Karpas-422 (cell line): ENCODE measurements around the gene CHRM1. TPM values are rescaled to one million over a fixed set of nuclear protein-coding genes. Genes with fewer than 3 reads are reported as not detected.

Experiments used
- DNase-seq: peaks from one replicate; pipeline ENCODE4 v3.0.0-alpha.2; 2015
- H2AFZ ChIP-seq: fragments of 200-600 bp; sonication (generic); 2 replicates; pipeline ENCODE4 v1.6.1; 2014; ENCODE audit warnings: antibody characterized with exemption, low read length, mixed read lengths
- H3K27ac ChIP-seq: fragments of 200-600 bp; sonication (generic); 2 replicates; pipeline ENCODE4 v1.5.1; 2014; ENCODE audit warnings: mild to moderate bottlenecking, low read length, moderate library complexity
- H3K27me3 ChIP-seq: fragments of 200-600 bp; sonication (generic); 2 replicates; pipeline ENCODE4 v1.6.1; 2014; ENCODE audit warnings: low read length, mixed read lengths
- H3K36me3 ChIP-seq: fragments of 200-600 bp; sonication (generic); 2 replicates; pipeline ENCODE4 v1.6.1; 2014; ENCODE audit warnings: low read length, mixed read lengths; ENCODE audit not compliant: insufficient read depth
- H3K4me1 ChIP-seq: fragments of 200-600 bp; sonication (generic); 2 replicates; pipeline ENCODE4 v1.6.1; 2014; ENCODE audit warnings: mild to moderate bottlenecking, low read length, mixed read lengths
- H3K4me2 ChIP-seq: fragments of 200-600 bp; sonication (generic); 2 replicates; pipeline ENCODE4 v1.6.1; 2014; ENCODE audit warnings: low read length, low read depth, mild to moderate bottlenecking; ENCODE audit not compliant: poor library complexity, severe bottlenecking
- H3K4me3 ChIP-seq: fragments of 200-600 bp; sonication (generic); 2 replicates; pipeline ENCODE4 v1.5.1; 2014; ENCODE audit warnings: mild to moderate bottlenecking, antibody characterized with exemption, low read length, mixed read lengths
- H3K79me2 ChIP-seq: fragments of 200-600 bp; sonication (generic); 2 replicates; pipeline ENCODE4 v1.6.1; 2014; ENCODE audit warnings: mild to moderate bottlenecking, low read length, mixed read lengths
- H3K9ac ChIP-seq: fragments of 200-600 bp; sonication (generic); 2 replicates; pipeline ENCODE4 v1.6.0; 2014; ENCODE audit warnings: low read length
- H3K9me2 ChIP-seq: fragments of 200-600 bp; sonication (generic), shearing (Covaris generic); replicated peaks from 2 replicates; pipeline ENCODE4 v1.6.0; 2014; ENCODE audit warnings: mild to moderate bottlenecking, low read length, moderate library complexity; ENCODE audit not compliant: insufficient read depth
- H3K9me3 ChIP-seq: fragments of 300-700, 200-600 bp; sonication (generic); 2 replicates; pipeline ENCODE4 v1.6.1; 2014; ENCODE audit warnings: low read length, mixed read lengths
- H4K20me1 ChIP-seq: fragments of 200-600 bp; sonication (generic); 2 replicates; pipeline ENCODE4 v1.6.1; 2014; ENCODE audit warnings: mild to moderate bottlenecking, antibody characterized with exemption, low read length, low read depth; ENCODE audit not compliant: insufficient read depth
- total RNA-seq: library from RNA; depleted of rRNA; stranded (reverse); fragments of >200 nt; shearing (Covaris generic); gene quantifications from 2 replicates; pipeline ENCODE4 v1.2.3, GENCODE V29; 2014; ENCODE audit warnings: low replicate concordance

The CHRM1 gene
- total RNA-seq, 1 experiment from 2014 or later, result not detected

GRCh38 chr11:62931499-62932278, 10.5 kb upstream of the CHRM1 start:
- Histone ChIP-seq H3K79me2 (no peaks in the 10 kb centered on the region), H2AFZ (no peak overlapping the region), H4K20me1 (no peaks in the 10 kb centered on the region), H3K9me2 (no peaks in the 10 kb centered on the region), H3K27ac (no peak overlapping the region), H3K9ac (no peak overlapping the region), H3K4me2 (no peak overlapping the region), H3K27me3 (no peaks in the 10 kb centered on the region), H3K9me3 (no peaks in the 10 kb centered on the region), H3K4me1 (no peaks in the 10 kb centered on the region), H3K4me3 (no peak overlapping the region), H3K36me3 (no peaks in the 10 kb centered on the region)
- DNase-seq, result no peak

GRCh38 chr11:62930666-62931065, 9.5 kb upstream of the CHRM1 start:
- H3K9ac ChIP-seq, result no peak overlapping the region
- no peaks in the 10 kb centered on the region for H3K27me3 ChIP-seq
- H2AFZ ChIP-seq, result no peak overlapping the region
- H3K36me3 ChIP-seq, result no peaks in the 10 kb centered on the region
- H3K9me2 ChIP-seq, result no peaks in the 10 kb centered on the region
- DNase-seq, result no peak
- H4K20me1 ChIP-seq, result no peaks in the 10 kb centered on the region
- H3K4me2 ChIP-seq, result no peak overlapping the region
- H3K4me3 ChIP-seq, result no peak overlapping the region
- no peaks in the 10 kb centered on the region for H3K4me1 ChIP-seq
- H3K9me3 ChIP-seq, result no peaks in the 10 kb centered on the region
- no peak overlapping the region for H3K27ac ChIP-seq
- no peaks in the 10 kb centered on the region for H3K79me2 ChIP-seq

- no peak for DNase-seq
- no peak overlapping the region for H3K4me2 ChIP-seq
- no peaks in the 10 kb centered on the region for H3K9me3 ChIP-seq
- H3K4me3 ChIP-seq, result no peak overlapping the region
- no peaks in the 10 kb centered on the region for H3K36me3 ChIP-seq
- H3K9ac ChIP-seq, result no peak overlapping the region
- no peak overlapping the region for H3K27ac ChIP-seq
- H3K79me2 ChIP-seq, result no peaks in the 10 kb centered on the region
- H3K9me2 ChIP-seq, result no peaks in the 10 kb centered on the region
- H3K4me1 ChIP-seq, result no peaks in the 10 kb centered on the region
- H2AFZ ChIP-seq, result no peak overlapping the region
- H3K27me3 ChIP-seq, result no peaks in the 10 kb centered on the region
- H4K20me1 ChIP-seq, result no peaks in the 10 kb centered on the region
These were observed 9.0 kb upstream of the CHRM1 start for GRCh38 chr11:62930157-62930556.

DNA sequence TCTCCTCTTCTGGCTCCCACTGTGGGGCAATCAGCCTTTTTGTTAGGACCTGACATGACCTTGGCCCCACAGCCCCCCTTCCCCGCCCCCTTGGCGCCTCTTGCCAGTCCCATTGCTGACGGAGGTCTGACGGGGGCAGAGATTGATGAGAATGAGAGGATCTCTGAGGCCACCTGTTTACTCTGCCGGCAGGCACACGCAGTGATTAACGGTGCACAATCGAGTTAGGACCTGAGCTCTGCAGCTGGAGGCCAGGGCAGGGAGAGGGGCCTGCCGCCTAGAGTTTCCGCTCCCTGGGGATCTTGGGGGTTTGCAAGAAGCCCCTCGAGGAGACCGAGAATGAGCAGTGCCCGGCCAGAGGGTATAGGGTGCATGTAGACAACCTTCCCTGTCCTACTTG, 6.8 kb upstream of the CHRM1 start:
- H3K27ac ChIP-seq, result no peak overlapping the region
- no peaks in the 10 kb centered on the region for H4K20me1 ChIP-seq
- no peak for DNase-seq
- peaks cover 6% of the 10 kb centered on the region for H3K4me1 ChIP-seq
- no peaks in the 10 kb centered on the region for H3K9me3 ChIP-seq
- no peak overlapping the region for H3K9ac ChIP-seq
- no peak overlapping the region for H2AFZ ChIP-seq
- no peak overlapping the region for H3K4me2 ChIP-seq
- no peak overlapping the region for H3K4me3 ChIP-seq
- no peaks in the 10 kb centered on the region for H3K36me3 ChIP-seq
- H3K27me3 ChIP-seq, result no peaks in the 10 kb centered on the region
- H3K79me2 ChIP-seq, result no peaks in the 10 kb centered on the region
- H3K9me2 ChIP-seq, result no peaks in the 10 kb centered on the region

GRCh38 chr11:62926680-62927455, 5.7 kb upstream of the CHRM1 start:
- Histone ChIP-seq H3K27me3 (no peaks in the 10 kb centered on the region), H3K79me2 (no peaks in the 10 kb centered on the region), H3K36me3 (no peaks in the 10 kb centered on the region), H4K20me1 (no peaks in the 10 kb centered on the region), H3K9me2 (no peaks in the 10 kb centered on the region), H3K4me2 (no peak overlapping the region), H3K27ac (no peak overlapping the region), H3K9me3 (no peaks in the 10 kb centered on the region), H2AFZ (no peak overlapping the region), H3K9ac (no peak overlapping the region), H3K4me3 (no peak overlapping the region), H3K4me1 (peaks cover 17% of the 10 kb centered on the region)
- no peak for DNase-seq

- Histone ChIP-seq H3K27ac (no peak overlapping the region), H3K9me3 (no peaks in the 10 kb centered on the region), H3K36me3 (no peaks in the 10 kb centered on the region), H3K4me2 (no peak overlapping the region), H2AFZ (no peak overlapping the region), H3K9ac (no peak overlapping the region), H3K79me2 (no peaks in the 10 kb centered on the region), H3K27me3 (no peaks in the 10 kb centered on the region), H3K9me2 (no peaks in the 10 kb centered on the region), H4K20me1 (no peaks in the 10 kb centered on the region), H3K4me1 (peaks cover 25% of the 10 kb centered on the region), H3K4me3 (no peak overlapping the region)
- no peak for DNase-seq
These were observed 4.8 kb upstream of the CHRM1 start for GRCh38 chr11:62925745-62926679.

GRCh38 chr11:62925308-62925707, 4.1 kb upstream of the CHRM1 start:
- Histone ChIP-seq H3K36me3 (no peaks in the 10 kb centered on the region), H3K4me1 (peaks cover 27% of the 10 kb centered on the region), H3K9ac (no peak overlapping the region), H3K27me3 (no peaks in the 10 kb centered on the region), H3K79me2 (no peaks in the 10 kb centered on the region), H3K9me3 (no peaks in the 10 kb centered on the region), H3K9me2 (no peaks in the 10 kb centered on the region), H3K27ac (no peak overlapping the region), H2AFZ (no peak overlapping the region), H3K4me2 (no peak overlapping the region), H4K20me1 (no peaks in the 10 kb centered on the region), H3K4me3 (no peak overlapping the region)
- no peak for DNase-seq
